Urinary bladder (tissue), 4 donors: Measurements from ENCODE around the gene CTR9. TPM values are rescaled to one million over a fixed set of nuclear protein-coding genes. Genes with fewer than 3 reads are reported as not detected.
"Not testable (repeated sequence)": the region's sequence is repeated elsewhere in the genome, so short reads cannot be mapped to it uniquely, and the experiment has no call there.

Source experiments
- DNase-seq: peaks from one replicate; pipeline ENCODE4 v3.0.0-alpha.2; 2015; ENCODE audit errors: extremely low spot score
- H3K27ac ChIP-seq: one replicate; pipeline ENCODE4 v1.5.1; 2013; ENCODE audit warnings: low read depth, mild to moderate bottlenecking, moderate library complexity
- H3K36me3 ChIP-seq: one replicate; pipeline ENCODE4 v1.6.1; 2013; ENCODE audit warnings: mild to moderate bottlenecking, moderate library complexity; ENCODE audit not compliant: insufficient read depth
- H3K4me1 ChIP-seq: one replicate; pipeline ENCODE4 v1.6.1; 2013; ENCODE audit warnings: mild to moderate bottlenecking, moderate library complexity; ENCODE audit not compliant: insufficient read depth
- H3K4me3 ChIP-seq: one replicate; pipeline ENCODE4 v1.5.1; 2013; ENCODE audit warnings: low read depth, low read length
- WGBS: extraction: QIAGEN DNeasy Blood & Tissue Kit; methylation state at CpG from one replicate; pipeline ENCODE4 v1.1.7; 2013; 5-methylcytosine and 5-hydroxymethylcytosine counted together
- polyA plus RNA-seq: library from polyadenylated mRNA; stranded (reverse); fragments of 200-250 nt; gene quantifications from one replicate; pipeline ENCODE4 v1.2.3, GENCODE V29; 2013
- total RNA-seq: library from RNA; depleted of rRNA; stranded (reverse); fragments of >200 nt; gene quantifications from one replicate; pipeline ENCODE4 v1.2.3, GENCODE V29; 2014
- donor health status: healthy with polysubstance abuse.
- donor health status: healthy.

Gene CTR9
- total and polyA plus RNA-seq, 2 donors = 18.9 to 38.3 TPM

GRCh38 chr11:10803676-10804075 lies 52.6 kb downstream of the CTR9 start:
- WGBS = 76% methylated on average over 6 of the region's 6 CpGs
- H3K36me3 ChIP-seq = peaks cover 28% of the 10 kb centered on the region
- no peak overlapping the region for H3K27ac ChIP-seq
- H3K4me1 ChIP-seq = no peaks in the 10 kb centered on the region
- no peak for DNase-seq
- H3K4me3 ChIP-seq = no peak overlapping the region

DNA sequence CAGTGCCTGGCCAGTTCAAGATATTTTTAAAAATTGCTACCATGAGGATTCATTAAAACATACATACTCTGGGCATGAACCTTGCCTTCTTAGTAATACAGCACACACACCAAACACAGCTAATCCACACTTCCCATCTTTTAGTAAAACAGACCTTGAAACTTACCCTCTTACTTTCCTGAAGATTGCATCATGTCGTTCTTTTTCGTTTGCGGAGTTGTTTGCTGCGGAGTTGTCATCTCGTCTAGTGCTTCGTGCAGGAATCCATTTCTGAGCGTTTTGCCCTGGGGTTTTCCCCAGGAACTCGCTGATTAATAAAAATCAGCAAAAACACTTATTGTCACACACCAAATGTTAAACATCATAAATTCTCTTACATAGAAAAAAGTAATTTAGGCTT lies 54.7 kb downstream of the CTR9 start:
- DNase-seq = no peak
- no peak overlapping the region for H3K4me3 ChIP-seq
- H3K36me3 ChIP-seq = peaks cover 20% of the 10 kb centered on the region
- WGBS = 79% methylated on average over 8 of the region's 8 CpGs
- no peaks in the 10 kb centered on the region for H3K4me1 ChIP-seq
- no peak overlapping the region for H3K27ac ChIP-seq

DNA sequence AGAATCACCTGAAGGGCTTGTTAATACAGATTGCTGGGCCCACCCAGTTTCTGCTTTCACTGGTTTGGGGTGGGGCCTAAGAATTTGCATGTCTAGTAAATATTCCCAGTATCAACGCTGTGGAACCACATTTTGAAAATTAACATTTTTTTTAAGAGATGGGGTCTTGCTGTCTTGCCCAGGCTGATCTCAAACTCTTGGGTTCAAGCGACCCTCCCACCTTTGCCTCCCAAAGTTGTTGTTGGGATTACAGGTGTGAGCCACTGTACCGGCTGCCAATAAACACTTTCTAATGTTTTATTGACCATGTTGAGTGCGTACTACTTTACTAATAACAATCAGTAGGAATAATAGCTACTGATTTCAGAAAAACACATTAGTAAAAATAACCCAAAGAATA lies 55.2 kb downstream of the CTR9 start:
- H3K4me3 ChIP-seq = no peak overlapping the region
- no peaks in the 10 kb centered on the region for H3K4me1 ChIP-seq
- peaks cover 20% of the 10 kb centered on the region for H3K36me3 ChIP-seq
- H3K27ac ChIP-seq = no peak overlapping the region
- 75% methylated on average over 4 of the region's 4 CpGs for WGBS
- DNase-seq = no peak

DNA sequence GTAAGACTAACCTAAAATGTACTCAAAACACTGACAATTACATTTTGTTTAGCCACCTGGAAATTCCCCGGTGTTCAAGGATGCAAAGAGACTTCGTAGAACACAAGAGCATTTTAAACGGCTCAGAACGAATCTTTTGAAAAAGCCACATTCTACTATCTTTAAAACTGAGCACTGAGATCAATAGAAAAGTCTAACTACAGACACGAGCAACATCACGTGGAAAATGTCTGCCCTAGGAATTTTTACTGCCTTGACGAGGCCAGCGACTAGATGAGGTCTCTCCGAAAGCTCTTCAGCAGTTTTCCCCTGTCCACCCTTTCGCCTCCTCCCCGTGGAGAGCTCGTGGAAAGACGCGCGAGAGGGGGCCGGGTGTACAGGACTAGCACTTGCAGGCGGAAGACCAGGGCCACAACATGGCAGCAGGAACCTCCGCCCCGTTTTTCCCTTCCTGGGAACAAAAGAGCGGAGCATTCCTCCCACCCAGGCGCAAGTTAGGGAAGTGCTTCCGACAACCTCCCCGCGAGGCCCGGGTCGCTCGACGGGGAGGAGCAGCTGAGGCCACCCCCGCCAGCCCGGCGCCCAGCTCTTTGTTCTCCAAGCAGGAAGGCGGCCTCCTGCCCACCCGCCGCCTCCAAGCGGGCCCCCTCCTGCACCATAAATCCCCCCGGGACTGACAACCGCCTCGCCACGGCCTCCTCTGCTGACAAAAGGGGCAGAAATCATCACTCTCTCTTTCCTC lies 56.6 kb downstream of the CTR9 start:
- WGBS = under 1% methylated on average over 39 of the region's 39 CpGs
- peak overlapping the region; percentile 98 for H3K4me3 ChIP-seq
- peak overlapping the region; percentile 98 for H3K27ac ChIP-seq
- no peak for DNase-seq
- H3K36me3 ChIP-seq = peaks cover 12% of the 10 kb centered on the region
- no peaks in the 10 kb centered on the region for H3K4me1 ChIP-seq

GRCh38 chr11:10808235-10808552 lies 57.1 kb downstream of the CTR9 start:
- H3K4me1 ChIP-seq = no peaks in the 10 kb centered on the region
- under 1% methylated on average over 36 of the region's 36 CpGs for WGBS
- no peak for DNase-seq
- H3K4me3 ChIP-seq = peak overlapping the region; percentile 98
- peak overlapping the region; percentile 98 for H3K27ac ChIP-seq
- peaks cover 12% of the 10 kb centered on the region for H3K36me3 ChIP-seq

DNA sequence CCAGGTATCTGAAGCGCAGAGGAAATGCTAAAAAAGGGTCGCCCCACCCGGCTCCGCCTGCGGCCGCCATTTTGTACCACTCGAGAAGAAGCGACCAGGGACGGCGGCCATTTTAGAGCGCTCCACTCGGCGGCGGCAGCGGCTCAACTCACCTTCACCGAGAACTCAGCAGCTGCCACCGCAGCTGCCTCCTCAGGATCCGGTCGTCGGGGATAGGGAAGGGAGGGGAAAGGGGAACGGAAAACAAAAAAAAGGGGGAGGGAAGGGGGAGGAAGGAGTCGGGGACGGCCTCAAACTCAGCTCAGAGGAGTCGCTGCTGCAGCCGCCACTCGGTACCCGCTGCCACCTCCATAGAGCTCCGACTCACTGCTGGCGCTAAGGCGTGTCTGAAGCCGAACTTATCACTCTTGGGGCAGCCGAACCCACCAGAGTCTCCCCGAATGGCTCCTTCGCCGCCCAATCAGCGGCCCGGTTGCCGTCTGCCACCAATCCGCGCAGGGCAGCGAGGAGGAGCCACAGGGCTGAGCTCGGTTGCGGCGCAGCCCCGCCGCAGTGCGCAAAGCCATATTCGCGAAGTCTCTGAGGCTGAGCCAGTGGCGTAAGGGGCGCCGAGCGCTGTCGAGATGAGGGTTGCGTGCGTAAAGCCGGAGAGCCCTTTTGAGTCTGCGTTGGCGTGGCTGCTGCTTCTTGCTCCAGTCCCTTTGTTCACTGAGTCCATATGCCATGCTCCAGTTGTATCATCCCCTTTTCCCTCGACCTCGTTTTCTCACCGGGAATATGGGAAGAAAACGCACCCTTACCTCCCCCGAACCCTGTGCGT lies 57.7 kb downstream of the CTR9 start, which contains the start of gene EIF4G2:
Gene EIF4G2 (minus strand): TSS at position 374 of the 820 bp plus-strand sequence.
- Histone ChIP-seq H3K4me1 (no peaks in the 10 kb centered on the region), H3K36me3 (peaks cover 9% of the 10 kb centered on the region), H3K27ac (peak within 1 kb of the TSS; percentile 98), H3K4me3 (peak within 1 kb of the TSS; percentile 98)
- under 1% methylated on average over 65 of the region's 65 CpGs for WGBS
- DNase-seq = peak; percentile 97

GRCh38 chr11:10809373-10810160 lies 58.5 kb downstream of the CTR9 start:
- WGBS = 3% methylated on average over 29 of the region's 29 CpGs
- no peak for DNase-seq
- peak overlapping the region; percentile 52 for H3K4me3 ChIP-seq
- H3K36me3 ChIP-seq = peaks cover 7% of the 10 kb centered on the region
- peak overlapping the region; percentile 93 for H3K27ac ChIP-seq
- H3K4me1 ChIP-seq = no peaks in the 10 kb centered on the region

DNA sequence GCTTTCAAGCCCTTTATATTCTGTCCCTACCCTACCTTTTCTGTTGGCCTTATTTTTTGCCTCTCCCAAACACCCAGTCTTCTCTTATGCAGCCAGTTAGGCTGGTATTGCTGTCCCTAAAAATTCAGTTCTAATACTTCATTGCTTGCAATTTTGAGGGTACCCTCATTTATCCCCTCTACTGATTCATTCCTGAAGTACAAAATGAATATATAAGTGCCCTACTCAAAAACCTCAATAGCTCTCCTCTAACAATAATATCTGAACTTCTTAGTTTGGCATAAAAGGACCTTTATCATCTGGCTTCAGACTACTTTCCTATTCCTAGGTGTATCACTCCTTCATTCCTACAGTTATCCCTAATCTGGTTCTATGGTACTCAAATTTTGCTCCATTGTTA lies 62.9 kb downstream of the CTR9 start:
- Histone ChIP-seq H3K36me3 (no peaks in the 10 kb centered on the region), H3K4me1 (no peaks in the 10 kb centered on the region), H3K27ac (no peak overlapping the region), H3K4me3 (no peak overlapping the region)
- DNase-seq = no peak

GRCh38 chr11:10818594-10818993 lies 67.5 kb downstream of the CTR9 start:
- H3K4me3 ChIP-seq = no peak overlapping the region
- H3K27ac ChIP-seq = no peak overlapping the region
- DNase-seq = no peak
- H3K36me3 ChIP-seq = peaks cover 1% of the 10 kb centered on the region
- WGBS = 58% methylated on average over 1 of the region's 1 CpG
- H3K4me1 ChIP-seq = no peaks in the 10 kb centered on the region

DNA sequence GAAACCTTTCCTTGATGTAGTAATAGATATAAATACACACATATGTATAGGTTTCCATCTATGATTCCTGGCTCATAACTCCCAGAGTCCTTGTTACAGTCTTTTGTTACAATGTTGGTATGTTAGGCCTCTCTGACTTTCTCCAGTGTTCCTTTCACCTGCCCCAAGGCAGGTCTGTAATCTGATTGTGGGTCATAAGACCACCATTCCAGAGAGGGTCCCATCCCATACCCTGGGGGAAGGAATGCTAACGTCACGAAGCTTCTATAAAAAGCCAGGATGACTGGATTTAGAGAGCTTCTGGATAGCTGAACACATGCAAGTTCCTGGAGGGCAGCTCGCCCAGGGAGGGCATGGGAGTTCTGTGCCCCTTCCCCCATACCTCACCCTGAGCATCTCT lies 71.4 kb downstream of the CTR9 start:
- H3K27ac ChIP-seq, DNase-seq, H3K4me3 ChIP-seq, H3K36me3 ChIP-seq, H3K4me1 ChIP-seq: not testable (repeated sequence)
- 80% methylated on average over 3 of the region's 3 CpGs for WGBS

- no peaks in the 10 kb centered on the region for H3K4me1 ChIP-seq
- no peak for DNase-seq
- peaks cover 1% of the 10 kb centered on the region for H3K36me3 ChIP-seq
- 60% methylated on average over 2 of the region's 2 CpGs for WGBS
- H3K27ac ChIP-seq = no peak overlapping the region
- no peak overlapping the region for H3K4me3 ChIP-seq
These were observed 72.1 kb downstream of the CTR9 start for GRCh38 chr11:10823152-10823579.

GRCh38 chr11:10824888-10825287 lies 73.8 kb downstream of the CTR9 start:
- peaks cover 1% of the 10 kb centered on the region for H3K36me3 ChIP-seq
- 69% methylated on average over 3 of the region's 3 CpGs for WGBS
- no peaks in the 10 kb centered on the region for H3K4me1 ChIP-seq
- no peak overlapping the region for H3K27ac ChIP-seq
- DNase-seq = no peak
- H3K4me3 ChIP-seq = no peak overlapping the region

GRCh38 chr11:10828402-10828801 lies 77.4 kb downstream of the CTR9 start:
- Histone ChIP-seq H3K4me3 (no peak overlapping the region), H3K4me1 (no peaks in the 10 kb centered on the region), H3K27ac (no peak overlapping the region), H3K36me3 (no peaks in the 10 kb centered on the region)
- 98% methylated on average over 2 of the region's 2 CpGs for WGBS
- no peak for DNase-seq
